Testis (tissue), 5 donors: ENCODE results near the gene IMP3. TPM values are rescaled to one million over a fixed set of nuclear protein-coding genes. Genes with fewer than 3 reads are reported as not detected.
A peak's percentile ranks its signal among the peaks of the same experiment; 100 is the strongest.
"Not testable (repeated sequence)": the region's sequence is repeated elsewhere in the genome, so short reads cannot be mapped to it uniquely, and the experiment has no call there.

Source experiments
- DNase-seq: peaks from one replicate; pipeline ENCODE4 v3.0.0-alpha.2; 2019
- H3K27ac ChIP-seq, 2 donors: fragments of 200-600 bp; sonication (generic); one replicate each; pipeline ENCODE4 v1.5.1; 2019
- H3K27me3 ChIP-seq: fragments of 200-600 bp; sonication (generic); one replicate; pipeline ENCODE4 v1.5.1; 2019
- H3K36me3 ChIP-seq: fragments of 200-600 bp; sonication (generic); one replicate; pipeline ENCODE4 v1.5.1; 2017; ENCODE audit warnings: low read depth; ENCODE audit errors: missing control alignments
- H3K4me1 ChIP-seq: fragments of 200-600 bp; sonication (generic); one replicate; pipeline ENCODE4 v1.5.1; 2019
- H3K4me3 ChIP-seq, 2 donors: fragments of 200-600 bp; sonication (generic); one replicate each; pipeline ENCODE4 v1.5.1; 2017 to 2019
- H3K9me3 ChIP-seq: fragments of 200-600 bp; sonication (generic); one replicate; pipeline ENCODE4 v1.5.1; 2017
- POLR2A ChIP-seq: fragments of 450-650 bp; IDR thresholded peaks from one replicate; pipeline ENCODE4 v1.6.1; 2017; ENCODE audit warnings: antibody characterized with exemption, mild to moderate bottlenecking, moderate library complexity
- WGBS, 2 donors: methylation state at CpG; one replicate each; pipeline ENCODE4 v1.1.5; 2018; 5-methylcytosine and 5-hydroxymethylcytosine counted together
- intact Hi-C: fragments of 100-400 bp; cut with DNase I; formaldehyde crosslinking; loops from one replicate; pipeline ENCODE4 v1.15.1; 2023; ENCODE audit warnings: low total_unique reads
- long read RNA-seq, 2 donors: transcript quantifications; one replicate each; lab custom pipeline, GENCODE V29; 2026
- polyA plus RNA-seq: library from polyadenylated mRNA; stranded (reverse); fragments of 350-450 nt; fragmentation: Illumina TruSeq; extraction: RNeasy Lipid Tissue Mini Kit (QIAGEN cat#74804); gene quantifications from one replicate; pipeline ENCODE4 v1.2.3, GENCODE V29; 2014; ENCODE audit warnings: low read depth, low replicate concordance; ENCODE audit not compliant: insufficient read depth
- total RNA-seq, 2 donors: library from RNA; depleted of rRNA; stranded (reverse); fragments of >200 nt; gene quantifications; one replicate each; pipeline ENCODE4 v1.2.3, GENCODE V29; 2016
- TF ChIP-seq, protein P1 (sequence below), 3 experiments: fragments of 450-650 bp in 2 of 3; fragments of 200-600 bp in 1 of 3; sonication (generic) in 1 of 3; IDR thresholded peaks; one replicate each; pipeline ENCODE4 v1.5.1; 2016 to 2019; ENCODE audit warnings: antibody characterized with exemption in 3 of 3, mild to moderate bottlenecking in 2 of 3, moderate library complexity in 1 of 3

Gene IMP3, protein sequence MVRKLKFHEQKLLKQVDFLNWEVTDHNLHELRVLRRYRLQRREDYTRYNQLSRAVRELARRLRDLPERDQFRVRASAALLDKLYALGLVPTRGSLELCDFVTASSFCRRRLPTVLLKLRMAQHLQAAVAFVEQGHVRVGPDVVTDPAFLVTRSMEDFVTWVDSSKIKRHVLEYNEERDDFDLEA
- total RNA-seq (100 to 1,000 TPM in 1 of 2 donors, 10 to 100 TPM in 1; 87.5 to 111 TPM), polyA plus RNA-seq (32.6 TPM)
- long read RNA-seq, donor 1, transcript IMP3-202 (1 exons, 1,237 nt) = major isoform, 57 of 57 reads
- long read RNA-seq, donor 1, partial matches to known transcripts = 0 of 57 reads
- long read RNA-seq, donor 1, other reads (novel, unspliced or antisense) = 0 of 57 reads
- long read RNA-seq, donor 2, transcript IMP3-202 (1 exons, 1,237 nt) = major isoform, 43 of 43 reads
- long read RNA-seq, donor 2, partial matches to known transcripts = 0 of 43 reads
- long read RNA-seq, donor 2, other reads (novel, unspliced or antisense) = 0 of 43 reads

DNA sequence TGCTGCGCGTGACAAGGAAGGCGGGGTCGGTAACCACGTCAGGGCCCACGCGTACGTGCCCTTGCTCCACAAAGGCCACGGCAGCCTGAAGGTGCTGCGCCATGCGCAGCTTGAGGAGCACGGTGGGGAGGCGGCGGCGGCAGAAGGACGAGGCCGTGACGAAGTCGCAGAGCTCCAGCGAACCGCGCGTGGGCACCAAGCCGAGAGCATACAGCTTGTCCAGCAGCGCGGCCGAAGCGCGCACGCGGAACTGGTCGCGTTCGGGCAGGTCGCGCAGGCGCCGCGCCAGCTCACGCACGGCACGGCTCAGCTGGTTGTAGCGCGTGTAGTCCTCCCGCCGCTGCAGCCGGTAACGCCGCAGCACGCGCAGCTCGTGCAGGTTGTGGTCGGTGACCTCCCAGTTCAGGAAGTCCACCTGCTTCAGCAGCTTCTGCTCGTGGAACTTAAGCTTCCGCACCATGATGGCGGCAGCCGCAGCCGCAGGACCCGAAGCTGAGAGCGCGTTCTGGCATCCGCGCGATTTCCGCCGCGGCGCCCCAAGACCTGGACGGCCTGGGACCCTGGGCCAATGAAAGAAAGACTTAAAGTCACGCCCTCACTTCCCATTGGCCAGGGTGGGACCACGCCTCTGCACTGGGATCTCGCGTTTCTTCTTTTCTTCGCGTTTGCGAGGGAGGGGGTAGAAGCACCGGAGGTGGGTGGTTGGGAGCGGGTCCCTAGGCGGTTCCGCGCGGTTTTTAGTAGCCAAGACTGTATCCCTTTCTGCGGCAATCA, at the start of gene IMP3:
Gene IMP3 (minus strand): TSS at position 516 of the 774 bp plus-strand sequence. CDS start 56 bp downstream, at position 460.
- TF ChIP-seq, protein P1, sequence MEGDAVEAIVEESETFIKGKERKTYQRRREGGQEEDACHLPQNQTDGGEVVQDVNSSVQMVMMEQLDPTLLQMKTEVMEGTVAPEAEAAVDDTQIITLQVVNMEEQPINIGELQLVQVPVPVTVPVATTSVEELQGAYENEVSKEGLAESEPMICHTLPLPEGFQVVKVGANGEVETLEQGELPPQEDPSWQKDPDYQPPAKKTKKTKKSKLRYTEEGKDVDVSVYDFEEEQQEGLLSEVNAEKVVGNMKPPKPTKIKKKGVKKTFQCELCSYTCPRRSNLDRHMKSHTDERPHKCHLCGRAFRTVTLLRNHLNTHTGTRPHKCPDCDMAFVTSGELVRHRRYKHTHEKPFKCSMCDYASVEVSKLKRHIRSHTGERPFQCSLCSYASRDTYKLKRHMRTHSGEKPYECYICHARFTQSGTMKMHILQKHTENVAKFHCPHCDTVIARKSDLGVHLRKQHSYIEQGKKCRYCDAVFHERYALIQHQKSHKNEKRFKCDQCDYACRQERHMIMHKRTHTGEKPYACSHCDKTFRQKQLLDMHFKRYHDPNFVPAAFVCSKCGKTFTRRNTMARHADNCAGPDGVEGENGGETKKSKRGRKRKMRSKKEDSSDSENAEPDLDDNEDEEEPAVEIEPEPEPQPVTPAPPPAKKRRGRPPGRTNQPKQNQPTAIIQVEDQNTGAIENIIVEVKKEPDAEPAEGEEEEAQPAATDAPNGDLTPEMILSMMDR (IDR thresholded peaks at IDR 0.05) = no peak
- TF ChIP-seq POLR2A = peak; percentile 93
- DNase-seq = peak; percentile 98
- no peaks in the 10 kb centered on the region for H3K36me3 ChIP-seq
- intact Hi-C loops = loop anchor here (10.0 kb wide), 1 partner anchor 185 kb away; the partner anchor contains the start of gene SIN3A
- H3K4me1 ChIP-seq = peaks cover 13% of the 10 kb centered on the region
- WGBS, 2 donors = 0% methylated on average over 12 to 63 of the region's 83 CpGs
- H3K27me3 ChIP-seq = no peaks in the 10 kb centered on the region
- no peaks in the 10 kb centered on the region for H3K9me3 ChIP-seq
- H3K4me3 ChIP-seq = peak within 1 kb of the TSS; percentile 84 to 94
- H3K27ac ChIP-seq = peak within 1 kb of the TSS; percentile 81 to 93

DNA sequence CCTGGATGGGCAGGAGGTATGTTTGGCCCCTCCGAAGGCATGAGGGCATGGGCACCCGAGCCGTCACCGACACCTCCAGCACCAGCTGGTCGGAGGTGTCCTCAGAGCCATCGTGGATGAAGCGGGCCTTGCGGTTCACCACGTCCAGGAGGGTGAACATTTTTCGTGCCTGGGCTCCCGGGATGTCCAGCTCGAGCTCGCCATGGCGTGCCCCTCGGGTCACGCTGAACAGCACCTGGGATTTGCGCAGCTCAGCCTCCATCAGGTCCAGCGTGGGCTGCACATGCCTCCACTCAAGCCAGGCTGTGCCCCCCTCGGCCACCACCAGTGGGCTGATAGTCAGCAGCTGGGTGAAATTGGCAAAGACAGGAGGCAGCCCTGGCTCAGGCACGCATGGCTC, 49.4 kb upstream of the IMP3 start:
- 93 to 95% methylated on average over 10 to 20 of the region's 20 CpGs for WGBS, 2 donors
- intact Hi-C loops = loop anchor here (5.0 kb wide), 1 partner anchor 113 kb away; no protein-coding TSS in a partner anchor
- H3K4me1 ChIP-seq, H3K4me3 ChIP-seq, H3K27ac ChIP-seq, H3K27me3 ChIP-seq, H3K36me3 ChIP-seq, DNase-seq, H3K9me3 ChIP-seq: not testable (repeated sequence)

DNA sequence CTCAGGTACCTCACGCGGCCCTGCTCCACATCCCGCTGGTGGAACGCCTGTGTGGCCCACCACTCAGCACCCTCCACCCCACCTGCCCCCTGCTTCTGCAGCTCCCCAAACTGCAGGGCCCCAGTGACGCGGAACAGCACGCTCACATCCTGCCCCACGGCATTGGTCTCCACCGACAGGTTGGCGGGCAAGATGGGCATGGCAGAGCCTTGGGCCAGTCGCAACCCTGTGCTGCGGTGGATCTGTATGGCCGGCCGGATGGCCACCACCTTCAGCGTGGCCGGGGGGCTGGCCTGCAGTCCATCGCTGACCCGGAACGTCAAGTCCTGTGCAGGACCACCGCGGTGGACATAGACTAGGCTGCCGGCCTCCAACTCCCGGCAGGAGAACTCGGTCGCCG, 48.8 kb upstream of the IMP3 start:
- no peaks in the 10 kb centered on the region for H3K27me3 ChIP-seq
- intact Hi-C loops = loop anchor here (5.0 kb wide), 1 partner anchor 113 kb away; no protein-coding TSS in a partner anchor
- DNase-seq = no peak
- no peaks in the 10 kb centered on the region for H3K9me3 ChIP-seq
- 97% methylated on average over 26 of the region's 26 CpGs; no CpG with 5 or more reads in 1 of the 2 donors for WGBS, 2 donors
- H3K4me3 ChIP-seq = no peak overlapping the region
- no peaks in the 10 kb centered on the region for H3K36me3 ChIP-seq
- H3K4me1 ChIP-seq = peaks cover 3% of the 10 kb centered on the region
- no peak overlapping the region for H3K27ac ChIP-seq
- TF ChIP-seq POLR2A = no peak
- TF ChIP-seq, protein P1 (IDR thresholded peaks at IDR 0.05) = no peak

DNA sequence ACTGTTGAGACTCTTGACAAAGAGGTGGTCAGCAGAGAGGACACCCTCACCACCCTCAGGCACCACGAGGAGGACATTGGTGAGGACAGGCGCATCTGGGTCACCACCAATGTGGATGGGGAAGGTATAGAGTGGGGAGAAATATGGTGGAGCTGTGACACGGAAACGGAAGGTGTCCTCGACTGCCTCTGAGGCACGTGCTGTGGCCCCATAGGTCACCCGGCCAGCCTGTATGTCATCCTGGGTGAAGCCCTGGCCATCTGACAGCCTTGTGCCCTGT, 48.2 kb upstream of the IMP3 start:
- no peaks in the 10 kb centered on the region for H3K9me3 ChIP-seq
- H3K27ac ChIP-seq = no peak overlapping the region
- DNase-seq = no peak
- intact Hi-C loops = loop anchor here (5.0 kb wide), 1 partner anchor 114 kb away; no protein-coding TSS in a partner anchor
- H3K36me3 ChIP-seq = no peaks in the 10 kb centered on the region
- TF ChIP-seq POLR2A = no peak
- TF ChIP-seq, protein P1 (IDR thresholded peaks at IDR 0.05) = no peak
- H3K4me3 ChIP-seq = no peak overlapping the region
- 92 to 96% methylated on average over 7 of the region's 7 CpGs for WGBS, 2 donors
- H3K27me3 ChIP-seq = no peaks in the 10 kb centered on the region
- no peaks in the 10 kb centered on the region for H3K4me1 ChIP-seq
